Measurements from ENCODE around the gene DOCK9. TPM values are rescaled to one million over a fixed set of nuclear protein-coding genes. Genes with fewer than 3 reads are reported as not detected.

Gene DOCK9
- polyA plus RNA-seq, 1 of the 3 experiments (the other 2 are of a cell fraction): 16.6 TPM

DNA sequence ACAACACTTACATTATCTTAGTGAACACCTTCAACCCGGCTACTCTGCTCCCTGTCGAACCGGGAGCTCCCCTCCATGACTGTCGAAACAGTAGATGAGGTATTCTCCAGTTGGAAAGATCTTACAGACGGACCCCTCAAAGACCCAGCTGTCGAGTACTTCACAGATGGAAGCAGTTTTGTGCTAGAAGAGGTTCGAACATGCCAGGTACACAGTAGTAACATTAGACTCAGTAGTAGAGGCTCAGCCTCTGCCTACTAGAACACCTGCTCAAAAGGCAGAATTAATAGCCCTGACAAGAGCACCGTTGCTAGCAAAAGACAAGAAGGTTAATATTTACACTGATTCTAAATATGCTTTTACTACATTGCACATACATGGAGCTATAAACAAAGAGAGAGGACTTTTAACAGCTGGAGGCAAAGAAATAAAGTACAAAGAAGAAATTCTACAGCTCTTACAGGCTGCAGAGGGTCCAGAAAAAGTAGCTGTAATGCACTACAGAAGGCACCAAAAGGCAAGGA lies 211.8 kb downstream of the DOCK9 start:
- POLR2A ChIA-PET: no interaction called here
- no peaks in the 10 kb centered on the region for H3F3A ChIP-seq (replicated peaks; ENCODE audit: insufficient read depth)
- 71% methylated on average over 8 of the region's 8 CpGs for WGBS (ENCODE audit: low lambda C conversion rate)

More for the DNA sequence above, 211.8 kb downstream of the DOCK9 start:
- Histone ChIP-seq H4K20me1 (ENCODE audit: insufficient read depth) (no peaks in the 10 kb centered on the region), H3K9me3 (no peaks in the 10 kb centered on the region), H3K4me1 (ENCODE audit: control insufficient read depth in 1 of 2, insufficient read depth in 2 of 2, low read depth in 1 of 2, low read length in 1 of 2) (no peaks in the 10 kb centered on the region), H3K4me3 (ENCODE audit: low read depth in 2 of 2, low read length in 1 of 2) (no peak overlapping the region), H3K4me2 (no peak overlapping the region), H2AFZ (ENCODE audit: low read depth) (no peak overlapping the region), H3K9ac (no peak overlapping the region), H3K36me3 (replicated peaks in 1 of 2; ENCODE audit: control insufficient read depth in 1 of 2, insufficient read depth in 2 of 2, low read length in 1 of 2) (no peaks in the 10 kb centered on the region), H3K9me2 (no peaks in the 10 kb centered on the region), H3K79me2 (ENCODE audit: insufficient read depth) (no peaks in the 10 kb centered on the region), H3K27ac (ENCODE audit: low read depth in 2 of 2, low read length in 1 of 2) (no peak overlapping the region), H3K27me3 (ENCODE audit: insufficient read depth) (peaks cover 7% of the 10 kb centered on the region; the same call in 1 of the 2 replicates)
- no peak for DNase-seq
- TF ChIP-seq MXI1 (IDR thresholded peaks at IDR 0.05; ENCODE audit: low read depth, low read length) (no peak), NRF1 (IDR thresholded peaks at IDR 0.05; ENCODE audit: low read depth, low read length) (no peak), MEF2A (IDR thresholded peaks at IDR 0.05; ENCODE audit: borderline replicate concordance, low read depth) (no peak), EP300 (IDR thresholded peaks at IDR 0.05; ENCODE audit: borderline replicate concordance in 1 of 2, low read depth in 1 of 2, low read length in 1 of 2) (no peak), RFX5 (IDR thresholded peaks at IDR 0.05; ENCODE audit: low read length) (no peak), GABPA (IDR thresholded peaks at IDR 0.05; ENCODE audit: low read depth) (no peak), GATA2 (CRISPR knock-in tag; IDR thresholded peaks at IDR 0.05) (no peak), YY1 (IDR thresholded peaks at IDR 0.05; ENCODE audit: low read depth) (no peak), SIN3A (IDR thresholded peaks at IDR 0.05; ENCODE audit: borderline replicate concordance, low read depth, low read length) (no peak), NFIC (IDR thresholded peaks at IDR 0.05; ENCODE audit: borderline replicate concordance) (no peak), EZH2phosphoT487 (IDR thresholded peaks at IDR 0.05; ENCODE audit: borderline replicate concordance, low read depth) (no peak), FOXJ3 (CRISPR knock-in tag; IDR thresholded peaks at IDR 0.05) (no peak)
- TF ChIP-seq, protein P1, sequence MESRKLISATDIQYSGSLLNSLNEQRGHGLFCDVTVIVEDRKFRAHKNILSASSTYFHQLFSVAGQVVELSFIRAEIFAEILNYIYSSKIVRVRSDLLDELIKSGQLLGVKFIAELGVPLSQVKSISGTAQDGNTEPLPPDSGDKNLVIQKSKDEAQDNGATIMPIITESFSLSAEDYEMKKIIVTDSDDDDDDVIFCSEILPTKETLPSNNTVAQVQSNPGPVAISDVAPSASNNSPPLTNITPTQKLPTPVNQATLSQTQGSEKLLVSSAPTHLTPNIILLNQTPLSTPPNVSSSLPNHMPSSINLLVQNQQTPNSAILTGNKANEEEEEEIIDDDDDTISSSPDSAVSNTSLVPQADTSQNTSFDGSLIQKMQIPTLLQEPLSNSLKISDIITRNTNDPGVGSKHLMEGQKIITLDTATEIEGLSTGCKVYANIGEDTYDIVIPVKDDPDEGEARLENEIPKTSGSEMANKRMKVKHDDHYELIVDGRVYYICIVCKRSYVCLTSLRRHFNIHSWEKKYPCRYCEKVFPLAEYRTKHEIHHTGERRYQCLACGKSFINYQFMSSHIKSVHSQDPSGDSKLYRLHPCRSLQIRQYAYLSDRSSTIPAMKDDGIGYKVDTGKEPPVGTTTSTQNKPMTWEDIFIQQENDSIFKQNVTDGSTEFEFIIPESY (IDR thresholded peaks at IDR 0.05; ENCODE audit: borderline replicate concordance, low read depth): no peak
- TF ChIP-seq, protein P2, sequence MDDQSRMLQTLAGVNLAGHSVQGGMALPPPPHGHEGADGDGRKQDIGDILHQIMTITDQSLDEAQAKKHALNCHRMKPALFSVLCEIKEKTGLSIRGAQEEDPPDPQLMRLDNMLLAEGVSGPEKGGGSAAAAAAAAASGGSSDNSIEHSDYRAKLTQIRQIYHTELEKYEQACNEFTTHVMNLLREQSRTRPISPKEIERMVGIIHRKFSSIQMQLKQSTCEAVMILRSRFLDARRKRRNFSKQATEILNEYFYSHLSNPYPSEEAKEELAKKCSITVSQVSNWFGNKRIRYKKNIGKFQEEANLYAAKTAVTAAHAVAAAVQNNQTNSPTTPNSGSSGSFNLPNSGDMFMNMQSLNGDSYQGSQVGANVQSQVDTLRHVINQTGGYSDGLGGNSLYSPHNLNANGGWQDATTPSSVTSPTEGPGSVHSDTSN (IDR thresholded peaks at IDR 0.05): no peak
- TF ChIP-seq, protein P3, sequence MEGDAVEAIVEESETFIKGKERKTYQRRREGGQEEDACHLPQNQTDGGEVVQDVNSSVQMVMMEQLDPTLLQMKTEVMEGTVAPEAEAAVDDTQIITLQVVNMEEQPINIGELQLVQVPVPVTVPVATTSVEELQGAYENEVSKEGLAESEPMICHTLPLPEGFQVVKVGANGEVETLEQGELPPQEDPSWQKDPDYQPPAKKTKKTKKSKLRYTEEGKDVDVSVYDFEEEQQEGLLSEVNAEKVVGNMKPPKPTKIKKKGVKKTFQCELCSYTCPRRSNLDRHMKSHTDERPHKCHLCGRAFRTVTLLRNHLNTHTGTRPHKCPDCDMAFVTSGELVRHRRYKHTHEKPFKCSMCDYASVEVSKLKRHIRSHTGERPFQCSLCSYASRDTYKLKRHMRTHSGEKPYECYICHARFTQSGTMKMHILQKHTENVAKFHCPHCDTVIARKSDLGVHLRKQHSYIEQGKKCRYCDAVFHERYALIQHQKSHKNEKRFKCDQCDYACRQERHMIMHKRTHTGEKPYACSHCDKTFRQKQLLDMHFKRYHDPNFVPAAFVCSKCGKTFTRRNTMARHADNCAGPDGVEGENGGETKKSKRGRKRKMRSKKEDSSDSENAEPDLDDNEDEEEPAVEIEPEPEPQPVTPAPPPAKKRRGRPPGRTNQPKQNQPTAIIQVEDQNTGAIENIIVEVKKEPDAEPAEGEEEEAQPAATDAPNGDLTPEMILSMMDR (IDR thresholded peaks at IDR 0.05): no peak
- CTCF ChIA-PET: interaction anchor here (0.6 kb wide), 1 partner anchor 930 kb away, joined by 3 read pairs; no protein-coding TSS in a partner anchor

Measured in SK-N-SH (cell line).